Adrenal gland (tissue), 12 donors: ENCODE data around the gene PHOSPHO2. TPM values are rescaled to one million over a fixed set of nuclear protein-coding genes. Genes with fewer than 3 reads are reported as not detected.

Experiments
- DNase-seq, 7 donors: peaks; one replicate each; pipeline ENCODE4 v3.0.0-alpha.2; 2019 to 2020
- H3K27ac ChIP-seq, 5 donors: fragments of 200-600 bp; sonication (generic) in 4 of 5; 1 replicate in 3 of 5; 2 replicates in 2 of 5; pipeline versions ENCODE4 v1.5.1 to v1.8.0; 2016 to 2020; ENCODE audit warnings: mild to moderate bottlenecking in 1 of 5
- H3K27me3 ChIP-seq: fragments of 200-600 bp; 2 replicates; pipeline ENCODE4 v1.8.0; 2021
- H3K36me3 ChIP-seq, 2 donors: fragments of 200-600 bp; replicated peaks in 1 of 2; 1 replicate in 1 of 2; 2 replicates in 1 of 2; pipeline versions ENCODE4 v1.5.1 to v1.8.0; 2018 to 2022
- H3K4me1 ChIP-seq, 2 donors: fragments of 200-600 bp; replicated peaks in 1 of 2; 1 replicate in 1 of 2; 2 replicates in 1 of 2; pipeline versions ENCODE4 v1.5.1 to v1.8.0; 2018 to 2021
- H3K4me3 ChIP-seq, 4 donors: fragments of 200-600 bp; sonication (generic) in 3 of 4; one replicate each; pipeline ENCODE4 v1.5.1; 2016 to 2018
- H3K9me3 ChIP-seq, 3 donors: fragments of 200-600 bp; sonication (generic) in 1 of 3; replicated peaks in 1 of 3; 1 replicate in 2 of 3; 2 replicates in 1 of 3; pipeline versions ENCODE4 v1.5.1 to v1.8.0; 2016 to 2021
- CTCF ChIP-seq, 6 experiments: fragments of 450-650 bp in 4 of 6; fragments of 200-600 bp in 2 of 6; sonication (generic) in 1 of 6; IDR thresholded peaks; 1 replicate in 5 of 6; 2 replicates in 1 of 6; pipeline versions ENCODE4 v1.5.1 to v1.8.0; 2016 to 2021; ENCODE audit warnings: antibody characterized with exemption in 6 of 6, mild to moderate bottlenecking in 2 of 6, moderate library complexity in 1 of 6
- POLR2A ChIP-seq, 2 donors: fragments of 450-650 bp; IDR thresholded peaks; one replicate each; pipeline ENCODE4 v1.6.1; 2017; ENCODE audit warnings: antibody characterized with exemption in 2 of 2, mild to moderate bottlenecking in 2 of 2, moderate library complexity in 1 of 2
- WGBS, 4 donors: extraction: QIAGEN DNeasy Blood & Tissue Kit in 2 of 4; methylation state at CpG; one replicate each; pipeline versions ENCODE4 v1.1.5 to v1.1.7; 2013 to 2017; 5-methylcytosine and 5-hydroxymethylcytosine counted together
- intact Hi-C, 2 donors: fragments of 100-400 bp; cut with DNase I; formaldehyde crosslinking; loops; one replicate each; pipeline versions ENCODE4 v1.14.1 to v1.15.0; 2022 to 2023
- polyA plus RNA-seq, 3 donors: library from polyadenylated mRNA; stranded (reverse); fragments of 200-250 nt in 2 of 3; fragments of 350-450 nt in 1 of 3; fragmentation: Illumina TruSeq in 1 of 3; extraction: RNeasy Lipid Tissue Mini Kit (QIAGEN cat#74804) in 1 of 3; gene quantifications; one replicate each; pipeline ENCODE4 v1.2.3, GENCODE V29; 2013 to 2014
- total RNA-seq, 9 donors: library from RNA; depleted of rRNA in 4 of 9; stranded (reverse); fragments of >200 nt in 4 of 9; fragments of 120-200 nt in 1 of 9; fragmentation: NEBNext Ultra II Directional in 1 of 9; extraction: Animal tissue kit (Norgen Biotek cat#: 25700) in 1 of 9; gene quantifications; one replicate each; pipeline versions ENCODE4 v1.1.0 to v1.2.4, GENCODE V29; 2013 to 2023
- donor health status: healthy with polysubstance abuse.
- donor health status: Bipolar disorder and iron deficiency.
- donor health status: DM: yes; HTN: yes; CAD: no.
- donor health status: DM: no; HTN: no; CAD: no.
- donor health status: DM: no; HTN: no; CAD: no.
- donor health status: DM: yes; HTN: yes; CAD: no.

PHOSPHO2 gene
- total and polyA plus RNA-seq, 12 donors = 0.69 to 6.6 (median 2.4) TPM

- Histone ChIP-seq H3K27ac (no peak overlapping the region), H3K36me3 (no peaks in the 10 kb centered on the region), H3K4me1 (no peaks in the 10 kb centered on the region), H3K4me3 (no peak overlapping the region), H3K9me3 (no peaks in the 10 kb centered on the region), H3K27me3 (no peaks in the 10 kb centered on the region)
- 57 to 76% (median 73%) methylated on average over 6 of the region's 6 CpGs for WGBS, 4 donors
- DNase-seq = no peak
- intact Hi-C loops = no loop called here
- TF ChIP-seq CTCF (IDR thresholded peaks at IDR 0.05) = no peak
- no peak for TF ChIP-seq POLR2A (IDR thresholded peaks at IDR 0.05)
Measured at GRCh38 chr2:169672406-169672805, 21.9 kb upstream of the PHOSPHO2 start.

- WGBS, 4 donors = 46 to 60% (median 50%) methylated on average over 3 of the region's 3 CpGs
- intact Hi-C loops = no loop called here
- TF ChIP-seq CTCF (IDR thresholded peaks at IDR 0.05) (no peak), POLR2A (IDR thresholded peaks at IDR 0.05) (no peak)
- H3K27me3 ChIP-seq = no peaks in the 10 kb centered on the region
- H3K36me3 ChIP-seq = no peaks in the 10 kb centered on the region
- H3K4me1 ChIP-seq = no peaks in the 10 kb centered on the region
- H3K9me3 ChIP-seq = no peaks in the 10 kb centered on the region
- no peak overlapping the region for H3K27ac ChIP-seq
- no peak for DNase-seq
- no peak overlapping the region for H3K4me3 ChIP-seq
Measured at GRCh38 chr2:169673106-169673505, 21.2 kb upstream of the PHOSPHO2 start.

DNA sequence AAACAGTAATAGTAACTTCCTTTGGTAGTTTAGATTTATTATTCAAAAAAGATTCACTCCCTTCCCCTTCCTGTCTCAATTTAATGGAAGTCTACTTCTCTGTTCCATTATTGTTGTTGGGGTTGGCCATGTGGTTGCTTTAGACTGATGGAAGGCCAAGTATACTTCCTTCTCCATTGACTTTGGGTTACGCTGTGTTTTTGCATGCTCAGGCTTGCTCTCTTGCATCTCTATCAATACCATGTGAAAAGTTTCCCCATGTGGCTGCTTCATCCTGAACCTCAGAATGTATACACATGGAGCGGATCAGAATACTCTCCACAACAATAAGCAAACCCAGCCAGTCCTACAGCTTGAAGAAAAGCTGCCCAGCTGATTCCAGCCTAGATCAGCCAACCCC, 20.3 kb upstream of the PHOSPHO2 start:
- Histone ChIP-seq H3K4me3 (no peak overlapping the region), H3K36me3 (no peaks in the 10 kb centered on the region), H3K27ac (no peak overlapping the region), H3K4me1 (no peaks in the 10 kb centered on the region), H3K27me3 (no peaks in the 10 kb centered on the region), H3K9me3 (no peaks in the 10 kb centered on the region)
- WGBS, 4 donors = 92 to 96% (median 95%) methylated on average over 2 of the region's 2 CpGs
- intact Hi-C loops = no loop called here
- TF ChIP-seq CTCF (IDR thresholded peaks at IDR 0.05) (no peak), POLR2A (IDR thresholded peaks at IDR 0.05) (no peak)
- no peak for DNase-seq

- TF ChIP-seq POLR2A (IDR thresholded peaks at IDR 0.05) = no peak
- peak in 1 of 6 experiments; percentile 5 for TF ChIP-seq CTCF (IDR thresholded peaks at IDR 0.05)
- Histone ChIP-seq H3K27me3 (no peaks in the 10 kb centered on the region), H3K9me3 (no peaks in the 10 kb centered on the region), H3K4me1 (no peaks in the 10 kb centered on the region), H3K27ac (no peak overlapping the region), H3K36me3 (no peaks in the 10 kb centered on the region), H3K4me3 (no peak overlapping the region)
- 58 to 67% (median 62%) methylated on average over 3 of the region's 3 CpGs for WGBS, 4 donors
- DNase-seq = no peak
- intact Hi-C loops = no loop called here
Measured at GRCh38 chr2:169676357-169676756, 17.9 kb upstream of the PHOSPHO2 start.
